HG03159 (cell line): ENCODE measurements around the gene NFATC1.

Experiments
- ATAC-seq: cut with Tn5 transposase; IDR thresholded peaks from one replicate; pipeline ENCODE4 v1.9.1; 2021; ENCODE audit warnings: mild to moderate bottlenecking, moderate library complexity; ENCODE audit not compliant: unreplicated experiment

The NFATC1 gene

GRCh38 chr18:79485788-79486355 lies 90.1 kb downstream of the NFATC1 start:
- ATAC-seq: no peak

- no peak for ATAC-seq
Observed at GRCh38 chr18:79486356-79487182, 90.8 kb downstream of the NFATC1 start.

- no peak for ATAC-seq
Observed at GRCh38 chr18:79487183-79487800, 91.6 kb downstream of the NFATC1 start.

GRCh38 chr18:79487801-79488201 lies 92.1 kb downstream of the NFATC1 start:
- no peak for ATAC-seq

GRCh38 chr18:79488311-79489050 lies 92.8 kb downstream of the NFATC1 start:
- no peak for ATAC-seq

- ATAC-seq: no peak
Observed at GRCh38 chr18:79489051-79489898, 93.5 kb downstream of the NFATC1 start.

- ATAC-seq: no peak
Observed at GRCh38 chr18:79489899-79490625, 94.3 kb downstream of the NFATC1 start.

GRCh38 chr18:79490626-79491041 lies 94.9 kb downstream of the NFATC1 start:
- ATAC-seq: no peak

GRCh38 chr18:79491081-79491551 lies 95.4 kb downstream of the NFATC1 start:
- no peak for ATAC-seq

GRCh38 chr18:79493211-79493800 lies 97.6 kb downstream of the NFATC1 start:
- ATAC-seq: no peak

GRCh38 chr18:79493801-79494211 lies 98.1 kb downstream of the NFATC1 start:
- ATAC-seq: no peak

- ATAC-seq: no peak
Observed at GRCh38 chr18:79494936-79495335, 99.2 kb downstream of the NFATC1 start.

GRCh38 chr18:79495591-79496071 lies 99.9 kb downstream of the NFATC1 start:
- no peak for ATAC-seq

GRCh38 chr18:79496237-79496977 lies 100.7 kb downstream of the NFATC1 start:
- ATAC-seq: no peak

GRCh38 chr18:79496978-79497637 lies 101.4 kb downstream of the NFATC1 start:
- ATAC-seq: peak; percentile 35

- peak; percentile 94 for ATAC-seq
Observed at GRCh38 chr18:79497638-79498081, 101.9 kb downstream of the NFATC1 start.

GRCh38 chr18:79498662-79499061 lies 102.9 kb downstream of the NFATC1 start:
- ATAC-seq: no peak

- ATAC-seq: no peak
Observed at GRCh38 chr18:79501006-79501405, 105.3 kb downstream of the NFATC1 start.
